GM18511 (cell line): ENCODE data around the gene NPIPB6.

Source experiments
- ATAC-seq: cut with Tn5 transposase; IDR thresholded peaks from one replicate; pipeline ENCODE4 v1.9.1; 2021; ENCODE audit warnings: mild to moderate bottlenecking, moderate library complexity; ENCODE audit not compliant: unreplicated experiment

NPIPB6 gene

DNA sequence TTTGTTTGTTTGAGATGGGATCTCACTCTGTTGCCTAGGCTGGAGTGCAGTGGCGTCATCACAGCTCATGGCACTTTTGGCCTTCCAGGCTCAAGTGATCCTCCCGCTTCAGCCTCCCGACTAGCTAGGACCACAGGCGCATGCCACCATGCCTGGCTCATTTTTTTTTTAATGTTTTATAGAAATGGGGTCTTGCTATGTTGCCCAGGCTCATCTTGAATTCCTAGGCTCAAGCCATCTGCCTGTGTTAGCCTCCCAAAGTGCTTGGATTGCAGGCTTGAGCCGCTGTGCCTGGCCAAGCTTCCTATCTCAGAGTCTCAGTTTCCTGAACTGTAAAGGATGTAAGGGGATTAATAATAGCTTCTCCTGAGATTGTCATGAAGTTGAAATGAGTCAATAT, 63.0 kb downstream of the NPIPB6 start:
- no peak for ATAC-seq

DNA sequence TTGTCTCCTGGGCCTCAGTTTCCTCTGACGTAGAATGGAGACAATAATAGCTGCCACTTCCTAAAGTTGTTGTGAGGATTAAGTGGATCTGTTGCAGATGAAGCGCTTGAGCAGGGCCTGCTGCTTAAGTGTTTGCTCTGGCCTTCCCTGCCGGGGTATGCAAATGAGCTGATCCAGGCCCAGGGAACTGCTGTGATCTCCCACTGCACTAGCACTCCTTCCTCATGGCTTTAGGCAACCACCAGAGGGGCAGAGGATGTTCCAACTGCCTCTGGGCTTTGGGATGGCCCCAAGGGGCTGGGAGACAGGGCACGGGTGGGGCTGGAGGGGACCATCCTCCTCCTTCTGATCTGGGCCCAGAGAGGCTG, 64.8 kb downstream of the NPIPB6 start:
- ATAC-seq, result no peak

DNA sequence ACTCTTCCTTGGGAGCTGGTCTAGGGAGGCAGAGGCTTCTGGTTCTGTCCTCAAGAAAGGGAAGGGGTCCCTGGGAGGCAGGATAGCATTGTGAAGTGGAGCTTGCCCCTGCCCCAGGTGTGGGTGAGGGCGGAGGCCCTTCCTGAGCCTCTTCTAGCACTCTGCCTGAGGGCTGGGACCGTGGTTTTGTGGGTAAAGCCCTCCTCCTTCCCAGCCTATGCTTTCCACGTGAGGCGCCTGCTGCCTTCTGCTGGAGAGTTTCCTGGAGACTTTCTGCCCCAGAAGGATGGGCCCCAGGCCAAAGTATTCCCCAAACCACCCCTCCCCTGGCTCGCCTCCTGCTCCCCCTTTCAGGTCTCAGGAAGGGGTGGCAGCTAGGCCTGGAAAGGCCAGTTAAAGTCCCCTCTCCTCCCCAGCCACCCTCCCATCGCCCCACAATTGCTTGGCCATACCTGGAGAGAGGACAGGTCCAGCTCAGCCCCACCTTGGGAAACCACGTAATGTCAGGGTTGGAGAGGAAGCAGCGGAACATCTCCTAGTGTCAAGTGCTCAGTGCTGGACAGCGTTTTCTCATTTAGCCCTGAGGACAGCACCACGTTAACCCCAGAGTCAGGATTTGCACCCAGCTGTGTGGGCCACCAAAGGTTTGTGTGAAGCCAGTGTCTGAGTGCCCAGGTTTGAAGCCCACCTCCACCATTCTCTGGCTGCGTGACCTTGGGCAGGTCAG, 65.4 kb downstream of the NPIPB6 start:
- no peak for ATAC-seq

DNA sequence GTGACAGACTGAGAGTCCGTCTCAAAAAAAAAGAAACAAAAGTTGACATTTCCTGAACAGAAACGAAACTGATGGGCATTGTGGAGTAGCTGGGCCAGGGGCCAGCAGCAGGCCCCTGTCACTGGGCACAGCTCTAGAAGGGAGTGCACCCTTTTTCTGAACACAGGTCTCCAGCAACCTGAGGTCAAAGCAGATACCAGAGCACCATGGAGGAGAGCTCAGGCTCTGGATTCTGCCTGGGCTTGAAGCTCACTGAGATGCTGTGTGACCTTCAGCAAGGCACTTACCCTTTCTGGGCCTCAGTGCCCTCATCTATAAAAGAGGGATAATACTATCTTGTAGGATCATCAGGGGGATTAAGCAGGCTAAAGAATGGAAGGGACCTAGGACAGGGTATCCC, 66.0 kb downstream of the NPIPB6 start:
- ATAC-seq, result no peak

DNA sequence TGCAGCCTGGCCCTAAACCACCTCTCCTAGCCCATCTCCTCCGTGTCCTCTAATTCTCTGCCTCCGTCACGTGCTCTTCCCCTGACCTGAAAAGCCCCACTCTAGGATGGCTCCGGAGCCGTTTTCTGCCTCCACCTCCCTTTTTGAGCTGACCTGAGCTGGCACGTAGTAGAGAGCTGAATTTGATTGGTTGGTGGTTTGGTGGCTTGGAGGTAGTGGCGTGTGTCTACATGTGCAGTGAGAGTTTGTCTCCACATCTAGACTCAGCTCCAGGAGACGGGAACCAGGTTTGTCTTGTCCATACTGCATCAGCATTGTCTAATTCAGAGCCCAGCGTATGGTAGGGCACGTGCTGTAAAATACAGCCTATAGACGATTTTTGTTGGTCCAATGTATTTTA, 68.0 kb downstream of the NPIPB6 start:
- ATAC-seq, result no peak

DNA sequence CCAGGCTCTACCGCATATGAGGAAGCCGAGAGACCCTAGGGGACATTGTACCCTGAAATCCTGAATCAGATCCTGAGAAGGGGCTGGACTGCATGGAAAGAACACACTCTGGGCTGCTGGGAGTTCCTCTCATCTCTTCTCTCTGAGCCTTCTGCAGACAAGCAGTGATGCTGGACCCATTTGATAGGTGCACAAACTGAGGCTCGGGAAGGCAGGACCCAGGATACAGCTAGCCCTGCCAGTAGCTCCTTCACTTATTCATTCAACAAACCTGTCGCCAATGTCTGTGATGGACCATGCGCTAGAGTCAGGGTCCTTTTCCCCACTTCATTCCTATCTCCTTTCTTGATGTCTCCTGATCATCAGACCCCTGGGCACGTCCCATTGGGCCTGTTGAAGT, 69.1 kb downstream of the NPIPB6 start:
- no peak for ATAC-seq

DNA sequence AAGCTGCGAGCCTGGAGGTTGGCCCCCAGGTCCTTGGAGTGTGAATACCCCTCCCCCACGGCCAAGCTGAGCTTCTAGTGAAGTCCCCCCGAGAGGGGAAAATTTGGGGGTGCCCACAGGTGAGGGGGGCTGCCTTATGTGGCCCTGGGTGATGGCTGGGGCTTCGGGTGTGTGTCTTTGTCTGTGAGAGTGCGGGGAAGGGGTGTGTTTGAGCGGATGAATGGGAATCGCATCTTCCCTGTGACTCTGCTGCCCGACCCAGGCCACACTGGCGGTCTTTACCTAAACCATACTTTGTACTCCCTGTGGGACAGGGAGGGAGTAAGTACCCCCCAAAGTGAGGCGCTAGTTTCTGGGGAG, 69.7 kb downstream of the NPIPB6 start:
- ATAC-seq, result no peak

DNA sequence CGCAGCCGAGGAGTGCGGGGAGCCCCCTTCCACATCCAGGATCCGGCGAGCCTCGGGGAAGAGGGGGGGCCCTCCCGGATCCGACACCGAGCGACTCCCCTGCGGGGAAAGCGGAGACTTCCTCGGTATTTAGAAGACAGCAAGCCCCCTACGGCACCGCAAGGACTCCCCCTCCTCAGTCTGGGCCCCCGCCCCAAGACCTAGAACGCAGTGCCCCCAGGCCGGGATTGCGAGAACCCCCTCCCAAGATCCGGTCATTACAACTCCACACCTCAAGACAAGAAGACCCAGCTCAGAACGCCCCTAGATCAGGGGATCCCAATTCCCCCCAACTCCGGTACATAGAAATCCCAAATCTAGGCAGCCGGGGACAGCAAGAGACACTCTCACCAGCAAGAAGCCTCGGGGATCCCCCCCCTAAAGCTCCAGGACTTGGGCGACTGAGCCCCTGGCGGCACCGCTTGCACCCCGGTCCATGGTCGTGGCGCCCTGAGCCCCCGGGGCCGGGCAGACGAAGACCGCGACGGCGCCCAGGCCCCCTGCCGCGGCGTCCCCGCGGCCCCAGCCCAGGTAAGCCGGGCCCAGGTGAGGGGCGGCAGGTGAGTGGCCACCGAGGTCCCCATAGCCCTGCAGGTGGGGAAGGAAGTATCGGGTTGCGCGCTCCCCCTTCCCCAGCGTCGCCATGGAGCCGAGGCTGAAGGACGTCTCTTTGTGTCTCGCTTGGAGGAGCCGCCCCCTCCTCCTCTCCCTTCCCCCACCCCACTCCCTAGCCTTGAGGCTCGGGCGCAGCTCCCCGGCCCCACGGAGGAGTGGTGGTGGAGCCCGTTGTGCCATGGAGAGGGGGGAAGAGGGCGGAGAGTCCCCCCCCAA, 70.3 kb downstream of the NPIPB6 start:
- ATAC-seq, result peak; percentile 14
